HG02884 (cell line): Measurements from ENCODE around the gene TSPAN14.
"Not testable (repeated sequence)": the region's sequence is repeated elsewhere in the genome, so short reads cannot be mapped to it uniquely, and the experiment has no call there.

Source experiments
- ATAC-seq: cut with Tn5 transposase; IDR thresholded peaks from one replicate; pipeline ENCODE4 v1.9.1; 2021; ENCODE audit warnings: mild to moderate bottlenecking, moderate library complexity; ENCODE audit not compliant: unreplicated experiment

TSPAN14 gene, protein sequence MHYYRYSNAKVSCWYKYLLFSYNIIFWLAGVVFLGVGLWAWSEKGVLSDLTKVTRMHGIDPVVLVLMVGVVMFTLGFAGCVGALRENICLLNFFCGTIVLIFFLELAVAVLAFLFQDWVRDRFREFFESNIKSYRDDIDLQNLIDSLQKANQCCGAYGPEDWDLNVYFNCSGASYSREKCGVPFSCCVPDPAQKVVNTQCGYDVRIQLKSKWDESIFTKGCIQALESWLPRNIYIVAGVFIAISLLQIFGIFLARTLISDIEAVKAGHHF

DNA sequence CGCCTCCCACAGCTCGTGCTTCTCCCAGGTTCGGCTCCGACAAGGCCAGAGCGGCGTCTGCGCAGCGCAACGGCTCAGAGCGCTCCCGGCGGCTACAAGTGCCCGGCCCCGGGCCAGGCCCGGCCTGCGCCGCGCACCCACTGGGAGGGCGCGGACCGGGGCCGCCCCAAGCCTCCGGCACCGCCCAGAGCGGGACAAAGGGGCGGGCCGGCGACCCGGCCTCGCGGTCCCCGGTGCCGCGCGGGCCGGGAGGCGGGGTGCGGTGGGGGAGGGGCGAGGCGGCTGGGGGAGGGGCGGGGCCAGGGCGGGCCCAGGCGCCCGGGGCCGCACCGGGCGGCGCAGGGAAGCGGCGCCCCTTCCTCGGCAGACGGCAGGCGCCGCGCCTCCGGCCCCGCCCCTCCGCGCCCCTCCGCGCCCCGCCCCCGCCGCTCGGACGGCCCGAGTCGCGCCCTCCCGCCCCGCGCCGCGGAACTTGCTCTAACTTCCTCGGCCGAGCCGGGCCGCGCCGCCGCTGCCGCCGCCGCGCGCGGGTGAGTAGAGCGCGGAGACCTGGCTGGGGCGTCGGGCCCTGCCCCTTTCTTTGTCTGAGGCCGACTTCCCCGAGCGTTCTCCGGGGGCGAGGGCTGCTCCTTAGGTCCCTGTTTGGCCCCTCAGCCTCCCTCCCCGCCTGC lies at the start of gene TSPAN14:
Gene TSPAN14 (plus strand): TSS at position 469 of the 671 bp plus-strand sequence. CDS start 34,924 bp downstream, outside the sequence.
- peak; percentile 52 for ATAC-seq

DNA sequence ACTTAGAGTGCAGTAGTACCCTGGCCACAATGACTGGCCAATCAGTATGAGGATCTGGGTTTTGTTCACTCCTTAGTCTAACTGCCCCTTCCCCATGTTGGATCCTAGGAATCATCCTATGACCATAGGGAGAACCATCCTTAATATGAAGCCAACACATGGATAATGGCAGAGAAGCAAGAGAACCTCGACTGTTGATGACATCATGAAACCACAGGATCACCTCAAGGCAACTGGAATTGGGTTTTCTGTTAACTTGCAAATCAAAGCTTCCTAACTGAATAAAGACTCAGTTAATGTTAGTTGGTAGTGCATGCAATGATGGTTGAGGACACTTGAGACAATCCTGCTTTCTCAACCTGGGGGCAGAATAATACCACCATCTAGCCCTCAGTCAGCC lies 49.1 kb upstream of the TSPAN14 start:
- ATAC-seq, result no peak

DNA sequence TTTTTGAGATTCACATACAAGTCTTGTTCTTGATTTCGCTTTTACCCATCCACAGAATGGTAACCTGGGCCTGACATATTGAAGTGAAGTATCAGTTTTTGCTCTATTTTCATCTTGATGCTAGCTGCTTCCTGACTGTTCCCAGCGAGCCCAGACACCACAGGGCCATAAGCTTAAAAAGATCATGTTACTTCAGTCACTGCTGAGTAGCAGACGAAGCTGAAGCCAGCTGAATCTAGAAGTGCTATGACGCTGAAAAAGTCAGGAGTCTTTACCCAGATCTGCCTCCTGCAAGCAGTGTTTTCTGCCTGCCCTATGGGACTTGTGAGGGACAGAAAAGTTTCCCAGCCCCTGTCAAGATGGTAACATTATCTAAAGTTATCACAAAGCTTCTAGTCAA lies 48.5 kb upstream of the TSPAN14 start:
- no peak for ATAC-seq

DNA sequence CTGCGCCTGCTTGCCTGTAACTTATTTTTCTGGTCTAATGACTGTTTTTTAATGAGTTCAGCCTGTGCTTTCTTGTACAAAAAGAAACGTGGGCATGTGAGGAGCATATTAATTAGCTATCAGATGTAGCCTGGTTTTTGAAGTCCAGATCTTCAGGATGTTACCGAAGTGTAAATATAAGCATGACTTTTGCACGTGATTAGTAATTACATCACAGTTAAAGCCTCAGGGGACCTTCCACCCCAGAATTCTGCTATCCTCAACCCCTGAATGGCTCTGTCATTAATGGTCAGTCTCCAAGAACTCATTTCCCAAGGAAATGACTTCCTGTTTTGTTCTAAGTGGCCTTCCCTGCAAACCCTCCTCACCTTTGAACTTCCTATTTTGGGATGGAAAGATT lies 47.9 kb upstream of the TSPAN14 start:
- no peak for ATAC-seq

DNA sequence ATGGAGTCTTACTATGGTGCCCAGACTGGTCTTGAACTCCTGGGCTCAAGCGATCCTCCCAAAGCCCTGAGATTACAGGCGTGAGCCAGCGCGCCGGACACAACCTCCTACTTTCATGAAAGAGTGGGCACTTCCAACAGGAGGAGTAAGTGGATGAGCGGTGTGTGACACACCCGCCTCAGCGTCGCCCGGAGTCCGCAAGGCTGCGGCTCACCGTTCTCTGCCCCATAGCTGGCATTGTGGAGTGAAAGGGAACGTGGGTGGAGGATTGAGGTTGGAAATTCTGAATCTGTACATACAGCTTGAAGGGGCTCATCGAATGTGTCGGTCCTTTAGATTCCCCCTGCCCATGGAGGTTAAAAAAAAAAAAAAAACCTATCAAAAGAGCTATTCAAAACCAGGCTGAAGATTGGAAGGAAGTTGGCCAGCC lies 46.3 kb upstream of the TSPAN14 start:
- ATAC-seq, result peak; percentile 30

DNA sequence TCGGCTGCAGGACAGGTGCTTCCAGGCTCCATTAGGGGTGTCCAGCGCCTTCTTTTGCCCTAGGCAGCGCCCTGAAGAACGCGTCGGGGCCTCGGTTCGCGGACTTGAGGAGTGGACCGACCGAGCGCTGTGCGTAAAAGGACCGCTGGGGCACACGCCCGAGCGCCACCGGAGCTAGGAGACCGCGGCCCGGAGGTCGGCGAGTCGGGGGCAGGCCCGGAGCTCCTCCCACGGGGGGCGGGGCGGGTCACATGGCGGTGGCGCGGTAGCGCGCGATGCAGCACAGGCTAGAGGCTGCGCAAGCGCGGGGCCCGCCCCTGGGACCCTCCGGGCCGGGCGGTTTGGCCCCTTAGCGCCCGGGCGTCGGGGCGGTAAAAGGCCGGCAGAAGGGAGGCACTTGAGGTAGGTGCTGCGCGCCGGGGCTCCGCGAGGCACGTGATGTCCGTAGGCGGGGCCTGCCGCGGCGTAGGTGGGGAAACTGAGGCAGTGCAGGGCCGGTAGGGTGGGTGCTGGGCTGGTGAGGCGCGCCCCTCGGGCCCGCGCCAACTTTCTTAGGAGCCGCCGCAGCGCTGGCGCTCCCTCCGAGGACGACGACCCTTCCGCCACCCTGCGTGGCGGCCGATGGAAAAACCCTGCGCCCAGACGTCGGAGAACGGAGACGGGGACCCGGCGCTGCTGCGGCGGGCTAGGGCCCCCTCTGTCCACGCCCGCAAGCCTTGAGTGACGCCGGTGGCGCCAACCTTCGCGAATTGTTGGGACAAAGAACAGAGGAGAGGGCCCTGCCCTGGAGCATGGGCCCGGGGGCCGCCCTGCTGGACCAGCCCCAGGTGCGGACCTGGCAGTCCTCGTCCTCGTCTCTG lies 45.6 kb upstream of the TSPAN14 start, which contains the start of gene PRXL2A:
Gene PRXL2A (plus strand): TSS at position 310 of the 860 bp plus-strand sequence. CDS start 11,917 bp downstream, outside the sequence.
- ATAC-seq, result peak; percentile 94

DNA sequence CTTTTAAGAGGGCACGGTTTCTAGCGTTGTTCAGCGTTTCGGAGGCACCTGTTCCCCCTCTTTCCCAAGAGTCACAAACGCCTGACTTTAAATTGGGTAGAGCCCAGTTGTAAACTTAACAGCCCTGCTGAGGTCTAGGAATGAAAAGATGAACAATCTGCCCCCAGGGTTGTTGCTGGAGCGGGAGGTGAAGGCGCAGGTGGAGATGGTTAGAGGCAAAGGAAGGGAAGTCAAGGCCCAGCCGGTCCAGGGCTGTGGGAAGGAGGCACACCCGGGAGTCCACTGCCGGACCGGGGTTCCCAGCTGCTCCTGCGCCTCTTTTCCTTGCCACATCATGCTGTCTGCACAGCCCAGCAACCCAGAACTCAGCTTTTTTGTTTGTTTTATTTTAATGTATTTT lies 45.0 kb upstream of the TSPAN14 start:
- no peak for ATAC-seq

DNA sequence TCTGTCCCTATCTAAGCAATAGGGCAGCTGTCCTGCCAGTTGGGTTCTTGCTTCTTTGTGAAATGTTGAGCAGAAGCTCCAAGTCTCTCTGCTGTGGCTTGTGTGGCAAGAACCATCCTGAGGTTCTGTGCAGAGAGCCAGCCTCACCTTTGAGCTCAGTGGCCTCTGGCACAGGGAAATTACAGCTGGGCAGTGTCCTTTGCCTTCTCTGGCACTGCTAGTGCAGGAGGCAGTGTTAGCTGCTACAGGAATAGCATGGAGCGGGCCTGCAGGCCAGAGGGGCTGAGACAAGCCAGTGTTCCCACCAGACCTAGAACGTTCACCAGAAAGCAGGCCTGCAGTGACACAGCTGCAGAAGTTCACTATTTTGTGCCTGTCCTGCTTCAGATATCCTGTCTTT lies 44.0 kb upstream of the TSPAN14 start:
- ATAC-seq, result no peak

DNA sequence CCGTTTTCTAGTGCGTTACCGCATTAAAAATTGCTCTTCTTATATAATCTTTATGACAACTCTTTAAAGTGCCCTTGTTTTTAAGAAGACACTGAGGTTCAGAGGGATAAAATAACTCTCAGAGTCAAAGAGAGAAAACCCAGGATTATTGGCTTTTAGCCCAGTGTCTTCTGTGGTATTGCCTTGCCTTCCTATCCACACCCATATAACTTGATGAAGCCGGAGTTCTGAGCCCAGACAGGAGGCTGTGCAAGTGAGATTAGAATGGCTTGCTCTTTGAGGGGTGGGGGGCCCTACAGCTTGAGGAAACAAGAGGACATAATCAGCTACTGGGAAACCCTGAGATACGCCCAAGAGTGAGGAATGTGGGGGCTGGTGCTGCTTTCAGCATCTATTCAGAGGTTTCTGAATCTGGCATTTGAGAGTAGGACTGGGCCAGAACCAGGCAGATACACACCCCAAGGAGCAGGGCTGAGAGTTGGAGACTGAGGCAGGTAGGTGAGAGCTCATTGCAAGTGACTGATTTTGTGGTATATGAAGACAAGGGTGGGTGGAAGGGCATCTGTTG lies 43.4 kb upstream of the TSPAN14 start:
- no peak for ATAC-seq

DNA sequence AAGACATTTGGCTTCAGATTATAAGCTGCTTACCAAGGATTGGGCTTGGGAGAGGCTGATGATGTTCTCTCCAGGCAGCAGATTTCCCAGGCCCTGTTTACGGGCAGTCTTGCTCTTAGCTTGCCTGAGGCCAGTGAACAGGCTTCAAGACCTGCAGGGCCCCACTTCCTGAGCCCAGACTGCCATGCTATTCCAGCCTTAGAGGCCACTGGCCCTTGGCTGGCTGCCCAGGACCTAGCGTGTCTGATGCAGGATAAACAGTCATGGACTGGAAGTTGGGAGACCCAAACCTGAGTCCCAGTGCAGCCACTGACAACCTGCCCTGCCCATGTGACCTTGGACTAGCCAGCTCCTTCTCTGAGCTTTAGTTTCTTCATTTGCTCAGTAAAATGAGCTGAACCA lies 42.8 kb upstream of the TSPAN14 start:
- no peak for ATAC-seq

DNA sequence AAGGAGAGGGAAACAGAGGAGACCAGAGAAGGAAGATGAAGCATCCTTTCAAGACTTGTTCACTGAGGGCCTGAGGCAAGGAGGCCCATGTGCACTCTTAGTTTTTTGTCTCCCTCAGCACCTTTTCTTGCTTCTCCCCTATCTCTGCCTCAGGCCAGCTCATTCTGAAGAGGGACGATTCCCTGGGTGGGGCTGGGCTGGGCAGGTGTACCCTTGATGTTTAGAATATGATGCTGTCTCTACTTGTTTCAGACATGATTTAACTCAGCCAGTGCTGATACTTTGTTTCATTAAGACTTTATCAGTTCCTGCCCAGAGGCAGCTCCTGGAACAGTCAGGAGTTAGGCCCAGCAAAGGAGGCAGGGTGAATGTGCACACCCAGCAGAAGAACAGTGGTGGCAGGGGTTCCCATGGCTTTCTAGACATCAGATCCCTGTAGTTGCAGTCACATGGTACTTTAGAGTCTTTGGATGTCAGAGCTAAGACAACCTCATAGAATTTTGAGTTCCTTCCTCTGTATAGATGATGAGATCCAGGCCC lies 42.4 kb upstream of the TSPAN14 start:
- ATAC-seq, result no peak

DNA sequence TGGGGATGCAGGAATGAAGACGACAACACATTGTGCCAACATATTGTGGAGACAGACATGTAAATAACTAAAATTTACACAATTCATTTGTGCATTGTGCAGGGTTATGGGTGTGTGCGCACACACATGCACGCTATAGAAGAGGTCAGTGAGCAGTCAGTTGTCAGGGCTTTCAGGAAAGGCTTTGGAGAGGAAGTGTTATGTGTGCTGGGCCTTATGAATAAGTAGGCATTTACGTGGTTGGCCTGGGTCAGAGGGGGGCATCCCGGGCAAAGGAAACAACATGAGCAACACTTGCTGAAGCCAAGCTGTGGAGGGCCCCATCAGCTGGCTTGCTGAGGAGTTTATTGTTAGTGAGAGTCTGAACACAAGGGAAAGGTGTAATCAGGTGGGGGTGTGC lies 41.6 kb upstream of the TSPAN14 start:
- no peak for ATAC-seq

DNA sequence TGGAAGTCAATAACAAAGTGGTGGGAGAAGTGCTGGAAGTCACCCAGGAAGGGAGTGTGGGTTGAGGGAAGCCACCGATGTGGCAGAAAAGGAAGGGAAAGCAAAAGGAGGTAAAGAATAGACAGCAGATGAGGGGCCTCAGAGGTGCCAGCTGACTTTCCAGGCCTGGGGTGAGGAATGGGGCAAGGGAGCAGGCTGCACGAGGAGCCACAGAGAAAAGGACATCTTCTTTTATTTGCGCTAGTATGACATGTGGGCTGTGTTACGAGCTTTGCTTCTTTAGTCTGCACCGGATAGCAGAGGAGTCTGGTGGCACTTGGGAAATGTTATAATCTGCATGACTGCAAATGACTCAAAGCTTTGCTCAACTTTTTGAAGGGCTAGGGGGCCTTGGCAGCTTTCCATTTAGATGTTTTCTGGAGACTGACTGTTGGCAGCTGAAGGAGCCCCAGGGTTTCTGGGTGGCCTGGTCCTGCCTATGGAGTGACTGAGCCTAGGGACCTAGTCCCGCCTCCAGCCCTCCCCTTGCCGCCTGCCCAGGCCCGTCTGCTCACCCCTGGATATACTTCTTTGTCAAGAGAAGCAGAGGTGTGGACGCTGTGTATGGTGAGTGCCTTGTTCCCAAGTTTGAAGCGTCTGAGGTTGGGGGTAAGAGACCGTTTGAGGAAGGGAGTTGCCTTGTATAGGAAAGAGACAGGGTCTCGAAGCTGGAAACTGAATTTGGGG lies 40.7 kb upstream of the TSPAN14 start:
- no peak for ATAC-seq

DNA sequence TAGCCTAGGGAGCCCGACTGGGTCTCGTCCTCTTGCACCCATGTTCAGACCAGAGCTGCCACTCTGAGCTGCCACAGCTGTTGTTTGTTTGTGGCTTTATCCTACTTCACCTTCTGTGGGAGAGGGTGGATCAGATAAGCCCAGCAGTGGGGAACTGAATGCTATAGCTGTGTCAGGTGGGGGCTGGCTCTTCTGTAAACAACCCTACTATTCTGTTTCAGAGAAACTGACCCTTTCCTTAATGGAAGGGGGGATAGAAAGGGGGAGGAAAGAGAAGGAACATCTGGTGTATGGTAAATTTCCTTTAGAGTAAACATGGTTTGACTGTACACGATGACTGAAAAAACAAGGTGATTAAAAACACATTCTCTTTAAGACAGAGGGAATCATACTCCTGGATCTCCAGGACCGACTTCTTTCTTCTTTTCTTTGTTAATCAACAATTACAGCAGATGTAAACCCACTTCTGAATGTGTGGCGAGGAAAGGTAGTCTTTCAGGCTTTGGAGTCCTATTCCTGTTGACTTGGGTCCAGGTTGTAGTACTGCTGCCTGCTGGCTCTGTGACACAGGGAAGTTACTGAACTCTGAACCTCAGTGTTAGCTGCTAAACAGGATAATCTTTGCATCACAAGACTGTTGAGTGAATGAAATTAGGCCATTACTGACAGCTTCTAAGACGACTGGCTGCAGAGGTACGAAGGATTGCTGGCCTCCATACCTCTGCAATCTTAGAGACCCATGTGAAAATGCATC lies 39.8 kb upstream of the TSPAN14 start:
- ATAC-seq, result no peak

DNA sequence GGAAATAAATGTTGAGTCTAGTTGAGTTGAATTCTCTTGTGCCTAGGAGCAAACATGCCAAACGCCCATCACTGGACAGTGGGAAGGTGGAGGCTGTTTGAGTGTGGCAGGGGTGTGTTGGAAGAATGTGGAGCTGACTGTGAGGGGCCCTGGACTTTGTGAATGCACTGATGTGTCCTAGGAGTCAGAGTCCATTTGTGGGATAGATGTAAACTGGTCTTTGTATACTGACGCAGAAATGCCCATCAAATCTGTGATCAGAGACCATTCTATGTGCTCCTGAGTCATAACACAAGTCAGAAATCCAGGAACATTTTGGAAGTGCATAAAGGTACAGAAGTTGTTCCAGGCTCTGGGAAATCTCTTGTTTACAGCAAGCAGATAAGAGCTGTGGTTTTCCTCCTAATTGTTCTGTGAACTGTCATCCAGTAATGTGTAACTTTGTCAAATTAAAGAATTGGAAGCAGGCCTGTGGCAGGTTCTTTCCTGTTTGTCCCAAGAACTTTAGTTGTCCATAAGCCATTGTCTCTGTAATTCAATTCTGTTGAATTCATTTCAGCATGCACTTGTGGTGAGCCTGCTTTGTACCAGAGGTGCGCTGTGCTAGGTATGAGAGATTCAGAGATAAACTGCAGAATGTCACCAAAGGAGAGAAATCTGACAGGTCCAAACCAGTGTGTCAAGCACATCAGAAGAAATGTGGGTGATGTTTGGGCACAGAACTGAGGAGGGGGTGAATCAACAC lies 38.2 kb upstream of the TSPAN14 start:
- ATAC-seq, result no peak

DNA sequence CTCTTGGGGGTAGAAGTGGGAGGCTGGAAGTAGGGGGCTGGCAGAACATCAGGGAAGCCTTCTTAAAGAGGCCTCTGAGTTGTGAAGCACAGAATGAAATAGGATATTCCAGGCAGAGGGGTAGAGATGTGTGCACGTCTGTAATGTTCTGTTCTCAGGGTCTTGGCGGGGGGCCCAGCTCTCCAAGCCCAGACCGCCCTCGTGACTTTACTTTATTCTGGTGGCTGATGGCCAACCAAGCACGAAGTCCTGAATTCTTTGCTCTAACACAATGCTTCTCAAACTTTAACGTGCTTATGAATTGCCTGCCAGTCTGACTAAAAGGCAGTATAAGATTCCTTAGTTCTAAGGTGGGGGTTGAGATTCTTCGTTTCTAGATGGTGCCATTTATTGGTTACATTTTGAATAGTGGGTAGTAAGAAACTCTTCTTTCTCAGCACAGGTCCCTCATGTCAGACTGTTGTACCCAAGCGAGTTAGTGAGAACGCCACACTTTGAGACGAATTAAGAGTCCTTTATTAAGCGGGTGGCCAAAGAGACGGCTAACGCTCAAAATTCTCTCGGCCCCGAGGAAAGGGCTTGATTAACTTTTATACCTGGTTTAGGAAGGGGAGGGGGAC lies 37.5 kb upstream of the TSPAN14 start:
- no peak for ATAC-seq

DNA sequence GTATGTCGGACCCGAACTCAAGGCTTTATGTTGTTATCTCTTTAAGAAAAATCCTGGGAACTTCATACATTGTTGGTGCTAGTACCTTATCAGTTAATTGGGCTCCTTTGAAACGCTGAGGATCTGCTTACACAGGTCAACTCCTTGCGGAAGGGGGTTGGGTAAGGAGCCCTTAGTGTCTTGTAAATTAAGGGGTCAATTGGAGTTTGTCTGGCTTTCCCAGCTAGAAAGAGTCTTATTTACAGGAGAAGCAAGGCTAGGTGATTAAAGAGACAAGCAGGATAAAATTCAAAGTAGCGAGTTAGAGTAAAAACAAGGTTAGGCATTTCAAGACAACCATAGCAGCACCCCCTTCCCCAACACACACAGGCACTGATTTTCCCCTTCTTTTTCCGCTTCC lies 36.9 kb upstream of the TSPAN14 start:
- not testable (repeated sequence) for ATAC-seq

DNA sequence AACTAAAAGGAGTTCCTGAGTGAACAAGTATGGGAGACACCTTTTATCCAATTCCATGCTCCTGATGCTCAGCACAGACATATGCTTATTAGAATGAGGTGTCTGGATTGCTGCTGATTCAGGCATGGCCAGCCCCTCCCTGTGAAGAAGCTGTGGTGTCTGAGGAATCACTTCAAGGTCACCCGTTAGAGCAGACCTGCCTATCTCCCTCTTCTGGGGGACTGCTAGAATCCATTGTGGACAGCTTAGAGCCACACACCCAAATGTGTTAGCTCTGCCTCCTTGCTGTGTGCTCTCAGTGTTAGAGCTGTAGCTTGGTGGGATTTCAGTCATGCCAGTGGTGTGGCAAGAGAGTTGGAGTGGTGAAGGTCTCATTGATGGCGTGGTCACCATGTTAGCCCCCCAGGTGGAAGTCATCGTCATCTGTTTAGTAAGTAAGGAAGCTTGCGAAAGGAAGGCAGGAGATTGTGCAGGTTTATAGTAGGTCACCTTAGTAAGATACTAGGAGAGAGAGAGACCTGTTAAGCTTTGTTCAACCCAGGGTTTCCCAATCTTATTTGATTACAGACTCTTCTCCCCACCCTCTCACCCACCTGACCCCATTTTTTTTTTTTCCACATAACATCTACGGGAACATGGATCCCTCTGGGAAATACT lies 32.9 kb upstream of the TSPAN14 start:
- peak; percentile 17 for ATAC-seq
